GM21423 (cell line): Measurements from ENCODE around the gene ADAMTS17.
"Not testable (repeated sequence)": the region's sequence is repeated elsewhere in the genome, so short reads cannot be mapped to it uniquely, and the experiment has no call there.

Experiments
- ATAC-seq: cut with Tn5 transposase; IDR thresholded peaks from one replicate; pipeline ENCODE4 v1.9.1; 2021; ENCODE audit warnings: mild to moderate bottlenecking, moderate library complexity; ENCODE audit not compliant: unreplicated experiment

Gene ADAMTS17

GRCh38 chr15:100339999-100340398 is 1.8 kb downstream of the ADAMTS17 start:
- no peak for ATAC-seq

GRCh38 chr15:100339451-100339850 is 2.3 kb downstream of the ADAMTS17 start:
- ATAC-seq: not testable (repeated sequence)

GRCh38 chr15:100338971-100339444 is 2.8 kb downstream of the ADAMTS17 start:
- ATAC-seq: no peak

DNA sequence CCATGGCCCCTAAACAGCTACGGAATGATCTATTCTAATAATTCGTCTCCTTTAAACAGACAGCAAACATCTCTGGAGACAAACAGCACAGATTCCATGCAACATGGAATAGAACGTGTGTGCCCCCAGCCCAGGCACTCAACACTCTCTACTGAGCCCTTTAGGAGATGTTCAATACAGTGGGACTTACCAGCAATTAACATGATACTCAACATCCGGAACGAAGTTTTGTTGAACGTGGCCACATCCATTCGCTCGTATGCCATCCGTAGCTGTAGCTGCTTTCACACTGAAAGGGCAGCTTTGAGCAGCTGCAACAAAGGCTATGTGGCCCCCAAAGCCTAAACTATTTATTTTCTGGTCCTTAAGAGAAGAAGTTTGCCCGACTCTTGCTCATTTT is 3.5 kb downstream of the ADAMTS17 start:
- ATAC-seq: no peak

- no peak for ATAC-seq
Measured at GRCh38 chr15:100337096-100338044, 4.4 kb downstream of the ADAMTS17 start.

DNA sequence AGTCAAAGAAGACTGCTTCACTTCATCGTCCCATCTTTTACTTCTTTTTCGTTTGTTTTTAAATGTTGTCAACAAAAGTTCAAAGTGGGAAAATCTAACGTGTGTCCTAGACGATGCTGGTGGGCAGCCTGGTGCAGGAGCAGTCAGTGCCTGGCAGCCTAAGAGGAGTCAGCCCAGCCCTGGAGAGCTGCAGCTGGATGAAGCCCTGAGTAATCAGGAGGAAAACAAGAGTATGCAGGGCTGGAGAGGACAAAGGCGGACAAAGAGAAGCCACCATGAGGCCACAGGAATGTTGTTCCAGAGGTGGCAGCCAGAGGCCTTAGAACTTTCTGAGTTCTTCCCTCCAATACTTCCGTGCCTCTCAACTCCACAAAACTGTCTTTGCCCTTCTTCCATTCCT is 5.7 kb downstream of the ADAMTS17 start:
- ATAC-seq: no peak

- ATAC-seq: no peak
Measured at GRCh38 chr15:100335335-100335999, 6.3 kb downstream of the ADAMTS17 start.

GRCh38 chr15:100334905-100335304 is 6.9 kb downstream of the ADAMTS17 start:
- ATAC-seq: no peak

- ATAC-seq: no peak
Measured at GRCh38 chr15:100334456-100334855, 7.3 kb downstream of the ADAMTS17 start.

GRCh38 chr15:100334015-100334414 is 7.8 kb downstream of the ADAMTS17 start:
- ATAC-seq: no peak

- ATAC-seq: no peak
Measured at GRCh38 chr15:100333236-100333635, 8.5 kb downstream of the ADAMTS17 start.

DNA sequence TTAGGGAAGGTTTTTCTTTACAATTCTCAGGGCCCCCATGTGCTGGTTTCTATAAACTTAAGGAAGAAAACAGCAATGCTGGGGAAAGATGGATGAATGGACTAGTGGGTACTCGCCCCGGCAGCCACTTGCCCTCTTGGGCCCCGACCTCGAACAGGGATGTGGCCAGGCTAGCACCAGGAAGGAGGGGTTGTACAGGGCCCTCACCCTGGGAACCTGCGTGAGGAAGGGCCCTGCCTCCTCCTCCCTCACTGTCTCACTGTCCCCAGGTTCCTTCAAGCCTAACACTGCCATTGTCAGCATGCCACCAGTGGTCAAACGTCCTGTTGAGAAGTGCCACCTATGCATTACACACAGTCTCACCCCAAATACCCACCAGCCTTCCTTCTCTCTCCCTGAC is 9.1 kb downstream of the ADAMTS17 start:
- ATAC-seq: no peak

- ATAC-seq: no peak
Measured at GRCh38 chr15:100332231-100332630, 9.5 kb downstream of the ADAMTS17 start.

DNA sequence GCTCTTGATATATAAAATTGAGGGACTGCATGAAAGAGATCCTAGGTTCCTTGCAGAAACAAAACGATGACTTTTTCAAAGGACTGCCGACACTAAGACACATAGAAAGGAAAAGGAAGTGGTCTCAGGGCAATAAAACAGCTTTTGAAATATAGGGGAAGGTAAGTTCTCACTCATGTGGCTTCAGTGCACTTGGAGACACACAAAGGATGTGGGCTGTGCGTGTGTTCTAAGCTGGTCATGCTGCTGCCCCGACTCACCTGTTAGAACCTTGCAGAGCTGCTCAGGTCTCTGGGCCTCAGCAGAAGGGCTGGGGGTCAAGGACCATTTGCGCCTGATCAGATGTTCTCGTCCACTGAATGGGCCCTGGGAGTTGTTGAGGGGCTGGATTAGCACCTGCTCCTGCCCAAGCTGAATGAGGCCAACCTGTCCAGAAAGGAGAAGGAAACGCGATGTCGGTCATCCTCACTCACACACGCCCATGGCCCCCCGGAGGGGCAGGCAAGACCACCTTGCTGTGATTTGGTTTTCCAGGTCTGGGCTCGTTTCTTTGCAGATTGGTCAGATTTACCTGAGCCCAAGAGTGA is 11.1 kb downstream of the ADAMTS17 start:
- ATAC-seq: no peak

GRCh38 chr15:100330221-100330620 is 11.6 kb downstream of the ADAMTS17 start:
- ATAC-seq: no peak

DNA sequence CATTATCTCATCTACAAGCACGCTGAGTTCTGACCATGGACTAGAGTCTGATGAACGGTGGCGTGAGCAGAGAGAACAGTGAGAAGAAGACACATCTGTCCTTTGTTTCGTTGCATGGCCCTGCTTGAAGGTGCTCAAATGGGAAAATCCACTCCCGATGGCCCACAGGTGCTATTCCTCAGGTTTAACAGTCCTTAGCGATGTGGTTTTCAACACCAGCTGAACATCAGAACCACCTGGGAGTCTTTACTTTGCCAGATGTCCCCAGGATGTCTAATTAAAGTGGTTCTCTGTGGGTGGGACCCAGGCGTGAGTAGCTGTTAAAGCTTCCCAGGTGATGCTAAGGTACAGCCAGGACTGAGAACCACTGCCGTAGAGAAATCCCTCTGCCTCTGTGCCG is 13.0 kb downstream of the ADAMTS17 start:
- ATAC-seq: no peak

- ATAC-seq: no peak
Measured at GRCh38 chr15:100318880-100319279, 22.9 kb downstream of the ADAMTS17 start.

DNA sequence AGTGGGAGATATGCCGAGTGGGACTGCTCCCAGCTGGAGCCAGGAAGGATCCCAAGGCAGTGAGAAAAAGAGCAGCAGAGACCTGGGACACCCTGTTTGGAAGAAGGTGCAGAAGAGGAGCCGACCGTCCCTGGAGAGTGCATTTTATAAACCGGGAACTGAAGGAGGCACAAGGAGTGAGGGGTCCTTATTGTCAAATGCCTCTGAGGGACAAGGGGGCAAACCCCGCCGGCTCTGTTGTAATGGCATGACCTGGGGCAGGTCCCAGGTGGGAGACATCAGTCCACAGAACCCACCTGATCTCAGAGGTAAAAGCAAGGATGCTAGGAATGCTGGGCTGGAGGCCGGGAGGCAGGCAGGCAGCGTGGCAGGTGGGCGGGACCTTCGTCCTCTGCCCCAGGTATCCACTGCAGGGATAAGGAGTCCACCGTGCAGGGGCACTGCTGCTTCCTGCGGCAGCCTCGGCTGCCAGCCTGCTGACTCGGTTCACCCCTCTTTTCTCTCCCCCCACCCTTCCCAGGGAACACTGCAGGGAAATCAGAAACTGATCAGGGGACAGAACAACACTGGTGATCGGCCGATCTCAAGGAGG is 26.9 kb downstream of the ADAMTS17 start:
- no peak for ATAC-seq

DNA sequence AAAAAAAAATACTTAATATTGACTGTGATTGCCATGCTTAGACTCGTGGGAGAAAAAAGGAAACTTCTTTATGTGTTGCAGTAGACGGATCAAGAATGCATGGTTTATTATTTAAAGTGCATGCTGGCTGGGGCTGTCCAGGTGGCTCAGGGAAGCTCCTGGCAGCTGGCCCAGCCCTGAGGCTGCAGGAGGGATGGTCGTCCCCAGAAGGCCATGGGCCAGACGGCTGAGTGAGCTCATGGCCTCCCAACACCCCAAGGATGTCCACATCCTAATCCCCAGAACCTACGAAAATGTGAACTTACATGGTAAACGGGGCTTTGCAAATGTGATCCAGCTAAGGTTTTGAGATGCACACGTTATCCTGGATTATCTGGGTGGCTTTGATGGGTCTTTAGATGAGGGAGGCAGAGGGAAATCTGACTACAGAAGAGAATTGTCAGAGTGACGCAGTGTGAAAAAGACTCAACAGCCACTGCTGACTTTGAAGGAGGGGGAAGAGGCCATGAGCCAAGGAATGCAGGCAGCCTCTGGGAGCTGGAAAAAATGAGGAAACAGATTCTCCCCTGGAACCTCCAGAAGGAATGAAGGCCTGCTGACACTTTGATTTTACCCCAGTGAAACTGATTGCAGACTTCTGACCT is 29.8 kb downstream of the ADAMTS17 start:
- ATAC-seq: no peak

- no peak for ATAC-seq
Measured at GRCh38 chr15:100311154-100311625, 30.6 kb downstream of the ADAMTS17 start.
